Calu3 (cell line): Measurements from ENCODE around the gene CNGB1. TPM values are rescaled to one million over a fixed set of nuclear protein-coding genes. Genes with fewer than 3 reads are reported as not detected.

ENCODE experiments used
- BruUV-seq: library from RNA; stranded (reverse); fragments of 400-500 nt; replicated peaks from 2 replicates; lab custom pipeline; 2021; lab: Mats Ljungman, UMichigan
- CTCF ChIA-PET: fragments of 300-600 bp; sonication (Branson Sonifier 250); formaldehyde crosslinking; loops from one replicate; lab custom pipeline; 2022; ENCODE audit warnings: antibody characterized with exemption; lab: Charles Lee
- DNase-seq: peaks from one replicate; pipeline ENCODE4 v3.0.0; 2022
- H3K27ac Mint-ChIP-seq: one replicate; pipeline ENCODE4 v1.8.0; 2022; ENCODE audit warnings: mixed read lengths; ENCODE audit not compliant: unreplicated experiment
- H3K27me3 Mint-ChIP-seq: one replicate; pipeline ENCODE4 v1.8.0; 2022; ENCODE audit warnings: mixed read lengths; ENCODE audit not compliant: unreplicated experiment
- H3K36me3 Mint-ChIP-seq: one replicate; pipeline ENCODE4 v1.8.0; 2022; ENCODE audit warnings: mild to moderate bottlenecking, moderate library complexity, mixed read lengths; ENCODE audit not compliant: insufficient read depth, unreplicated experiment
- H3K4me1 Mint-ChIP-seq: one replicate; pipeline ENCODE4 v1.8.0; 2022; ENCODE audit warnings: mild to moderate bottlenecking, low read depth, mixed read lengths; ENCODE audit not compliant: unreplicated experiment
- H3K4me3 Mint-ChIP-seq: one replicate; pipeline ENCODE4 v1.8.0; 2022; ENCODE audit warnings: mild to moderate bottlenecking, low read depth, moderate library complexity, mixed read lengths; ENCODE audit not compliant: unreplicated experiment
- H3K9me3 Mint-ChIP-seq: one replicate; pipeline ENCODE4 v1.8.0; 2022; ENCODE audit warnings: low read depth, mixed read lengths; ENCODE audit not compliant: unreplicated experiment
- CTCF ChIP-seq: fragments of 200-600 bp; IDR thresholded peaks from one replicate; pipeline ENCODE4 v1.8.0; 2022; ENCODE audit warnings: antibody characterized with exemption; ENCODE audit not compliant: unreplicated experiment
- intact Hi-C: fragments of 100-400 bp; cut with micrococcal nuclease; formaldehyde crosslinking; loops from one replicate; pipeline ENCODE4 v1.10.0; 2022; ENCODE audit not compliant: unreplicated experiment
- total RNA-seq: library from RNA; stranded (reverse); gene quantifications from 2 replicates; pipeline ENCODE4 v1.2.3, GENCODE V29; 2022

CNGB1 gene
- total RNA-seq, 1 experiment from 2014 or later, result 0.19 TPM

GRCh38 chr16:57894390-57895080, 76.4 kb downstream of the CNGB1 start:
- Mint-ChIP-seq H3K4me1 (peaks cover 52% of the 10 kb centered on the region), H3K4me3 (peak overlapping the region; percentile 50), H3K9me3 (peaks cover 3% of the 10 kb centered on the region), H3K27me3 (no peaks in the 10 kb centered on the region), H3K36me3 (peaks cover 21% of the 10 kb centered on the region), H3K27ac (peak overlapping the region; percentile 98)
- intact Hi-C loops, result loop anchor here (1.0 to 10.0 kb wide), 3 partner anchors 97 to 233 kb away; partner anchors contain the start of gene CFAP20
- CTCF ChIA-PET, result interaction anchor here (1.0 kb wide), 1 partner anchor 31 kb away, joined by 3 read pairs; no protein-coding TSS in a partner anchor
- BruUV-seq, result TSS peak; percentile 84
- no peak for TF ChIP-seq CTCF
- no peak for DNase-seq

- intact Hi-C loops, result loop anchor here (1.0 to 10.0 kb wide), 3 partner anchors 96 to 234 kb away; partner anchors contain the start of gene CFAP20
- Mint-ChIP-seq H3K9me3 (peaks cover 3% of the 10 kb centered on the region), H3K27ac (peak overlapping the region; percentile 98), H3K36me3 (peaks cover 21% of the 10 kb centered on the region), H3K27me3 (no peaks in the 10 kb centered on the region), H3K4me1 (peaks cover 50% of the 10 kb centered on the region), H3K4me3 (peak overlapping the region; percentile 50)
- no TSS peak for BruUV-seq
- DNase-seq, result peak; percentile 85
- CTCF ChIA-PET, result interaction anchor here (0.6 to 1.0 kb wide), 2 partner anchors 30 to 281 kb away, joined by 3 to 8 read pairs; no protein-coding TSS in a partner anchor
- TF ChIP-seq CTCF, result no peak
Measured at GRCh38 chr16:57893559-57894389, 77.2 kb downstream of the CNGB1 start.

- no peak overlapping the region for H3K4me3 Mint-ChIP-seq
- intact Hi-C loops, result loop anchor here (5.0 to 10.0 kb wide), 2 partner anchors 138 to 234 kb away; partner anchors contain the start of gene CFAP20
- no peak for TF ChIP-seq CTCF
- peak overlapping the region; percentile 98 for H3K27ac Mint-ChIP-seq
- DNase-seq, result no peak
- H3K4me1 Mint-ChIP-seq, result peaks cover 50% of the 10 kb centered on the region
- H3K27me3 Mint-ChIP-seq, result no peaks in the 10 kb centered on the region
- H3K36me3 Mint-ChIP-seq, result peaks cover 21% of the 10 kb centered on the region
- CTCF ChIA-PET, result interaction anchor here (0.6 kb wide), 1 partner anchor 280 kb away, joined by 8 read pairs; no protein-coding TSS in a partner anchor
- H3K9me3 Mint-ChIP-seq, result peaks cover 3% of the 10 kb centered on the region
- no TSS peak for BruUV-seq
Measured at GRCh38 chr16:57893217-57893558, 77.7 kb downstream of the CNGB1 start.

- Mint-ChIP-seq H3K9me3 (peaks cover 3% of the 10 kb centered on the region), H3K4me1 (peaks cover 50% of the 10 kb centered on the region), H3K27ac (peak overlapping the region; percentile 98), H3K36me3 (peaks cover 21% of the 10 kb centered on the region), H3K4me3 (no peak overlapping the region), H3K27me3 (no peaks in the 10 kb centered on the region)
- no peak for DNase-seq
- BruUV-seq, result no TSS peak
- CTCF ChIA-PET, result interaction anchor here (0.6 to 1.6 kb wide), 3 partner anchors 16 to 280 kb away, joined by 3 to 8 read pairs (median 4); no protein-coding TSS in a partner anchor
- intact Hi-C loops, result loop anchor here (5.0 to 10.0 kb wide), 2 partner anchors 138 to 235 kb away; partner anchors contain the start of gene CFAP20
- TF ChIP-seq CTCF, result no peak
Measured at GRCh38 chr16:57892447-57893096, 78.4 kb downstream of the CNGB1 start.
